ENCODE results near the gene B3GALNT2.
"Not testable (repeated sequence)": the region's sequence is repeated elsewhere in the genome, so short reads cannot be mapped to it uniquely, and the experiment has no call there.

Gene B3GALNT2

GRCh38 chr1:235503403-235504121 lies 690 bp downstream of the B3GALNT2 start:
- DNase-seq (ENCODE audit: low read depth) = no peak

DNA sequence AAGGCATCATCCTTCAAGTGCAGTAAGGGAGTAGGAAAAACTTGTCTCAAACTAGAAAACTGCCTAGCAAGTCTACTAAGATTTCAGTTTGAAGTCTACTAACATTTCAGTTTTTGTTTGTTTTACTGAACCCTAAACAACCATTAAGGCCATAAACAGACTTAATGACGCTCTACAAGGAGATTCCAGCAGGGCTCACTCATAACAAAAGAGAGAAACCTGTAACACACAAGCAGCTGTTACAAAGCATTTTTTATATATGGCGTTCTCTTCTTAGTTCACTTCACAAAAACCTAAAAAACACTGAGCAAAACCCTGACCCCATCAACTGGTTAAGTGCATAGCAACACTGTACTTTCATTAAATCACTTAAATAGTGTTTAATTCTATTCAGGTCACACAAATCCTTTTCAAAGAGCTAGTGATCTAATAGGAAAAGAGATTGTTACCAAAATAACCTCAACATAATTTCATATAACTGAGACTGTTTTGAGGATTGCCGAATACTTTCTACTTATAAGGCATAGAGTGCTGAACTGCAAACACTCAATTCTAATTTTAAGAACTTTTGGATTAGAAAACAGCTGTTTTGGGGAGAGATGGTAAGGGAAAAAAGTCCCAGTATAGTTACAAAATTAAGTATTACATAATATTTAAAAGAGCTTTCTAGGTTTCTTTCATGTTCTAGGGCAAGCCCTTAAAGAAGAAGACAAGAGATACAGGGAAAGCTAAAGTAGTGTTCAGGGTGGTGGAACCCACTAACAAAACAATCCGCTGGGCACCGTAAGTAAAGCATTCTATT lies 1.4 kb downstream of the B3GALNT2 start:
- no peak for DNase-seq (ENCODE audit: low read depth)

GRCh38 chr1:235500971-235501540 lies 3.2 kb downstream of the B3GALNT2 start:
- DNase-seq (ENCODE audit: low read depth) = no peak

DNA sequence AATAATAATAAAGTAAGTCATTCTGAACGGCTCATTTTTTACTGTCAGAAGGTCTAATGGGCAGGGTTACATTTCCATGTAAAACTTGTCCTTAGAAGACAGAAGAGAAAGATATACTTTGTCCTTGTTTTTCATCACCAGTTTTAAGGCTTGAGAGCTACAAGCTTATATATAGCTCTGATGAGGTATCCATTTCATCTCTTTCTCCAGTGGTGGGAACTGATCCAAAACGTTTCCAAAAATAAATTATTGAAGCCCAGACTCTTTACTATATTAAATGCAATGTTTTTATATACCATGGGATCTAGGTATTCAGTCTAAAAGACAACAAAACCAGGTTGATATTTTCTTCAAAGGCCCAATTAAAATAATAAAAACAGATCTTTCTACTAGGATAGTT lies 8.7 kb downstream of the B3GALNT2 start:
- no peak for DNase-seq (ENCODE audit: low read depth)

- no peak for DNase-seq (ENCODE audit: low read depth)
Observed at GRCh38 chr1:235495030-235495429, 9.2 kb downstream of the B3GALNT2 start.

GRCh38 chr1:235494531-235494930 lies 9.7 kb downstream of the B3GALNT2 start:
- DNase-seq (ENCODE audit: low read depth) = no peak

- DNase-seq (ENCODE audit: low read depth) = no peak
Observed at GRCh38 chr1:235491644-235492043, 12.6 kb downstream of the B3GALNT2 start.

- no peak for DNase-seq (ENCODE audit: low read depth)
Observed at GRCh38 chr1:235486321-235486720, 17.9 kb downstream of the B3GALNT2 start.

DNA sequence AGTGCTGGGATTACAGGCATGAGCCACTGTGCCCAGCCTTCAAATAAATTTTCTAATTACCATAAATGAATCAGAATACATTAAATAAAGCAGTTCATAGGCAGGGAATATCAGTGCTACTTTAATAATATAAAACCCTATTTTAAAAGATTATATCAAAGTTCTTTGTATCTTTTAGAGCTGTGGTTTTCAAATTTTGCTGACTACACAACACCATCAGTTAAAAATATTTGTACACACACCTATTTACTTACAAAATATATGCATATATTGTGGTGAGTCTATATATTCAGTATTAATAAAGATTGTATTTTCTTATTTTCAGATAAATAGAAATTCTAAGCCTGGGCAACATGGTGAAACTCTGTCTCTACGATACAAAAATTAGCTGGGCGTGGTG lies 18.7 kb downstream of the B3GALNT2 start:
- no peak for DNase-seq (ENCODE audit: low read depth)

- DNase-seq (ENCODE audit: low read depth) = no peak
Observed at GRCh38 chr1:235483090-235483489, 21.2 kb downstream of the B3GALNT2 start.

DNA sequence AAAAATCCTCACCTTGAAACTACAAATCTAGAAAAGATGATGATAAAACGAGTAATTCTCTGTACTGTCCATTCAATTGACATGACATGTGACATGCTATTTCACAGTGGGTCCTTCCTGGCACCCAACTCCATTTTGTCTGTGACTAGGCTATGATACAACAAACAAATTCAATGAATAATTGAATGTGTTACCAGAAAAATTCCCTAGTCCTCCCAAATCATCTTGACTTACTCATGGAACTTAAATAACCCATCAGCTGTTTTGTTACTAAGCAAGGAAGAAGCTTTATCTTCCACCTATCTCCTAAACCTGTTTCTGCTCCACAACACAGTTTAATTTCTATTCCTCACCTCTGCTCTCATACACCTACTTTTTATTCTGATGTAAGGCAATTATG lies 30.4 kb downstream of the B3GALNT2 start:
- no peak for DNase-seq (ENCODE audit: low read depth)

DNA sequence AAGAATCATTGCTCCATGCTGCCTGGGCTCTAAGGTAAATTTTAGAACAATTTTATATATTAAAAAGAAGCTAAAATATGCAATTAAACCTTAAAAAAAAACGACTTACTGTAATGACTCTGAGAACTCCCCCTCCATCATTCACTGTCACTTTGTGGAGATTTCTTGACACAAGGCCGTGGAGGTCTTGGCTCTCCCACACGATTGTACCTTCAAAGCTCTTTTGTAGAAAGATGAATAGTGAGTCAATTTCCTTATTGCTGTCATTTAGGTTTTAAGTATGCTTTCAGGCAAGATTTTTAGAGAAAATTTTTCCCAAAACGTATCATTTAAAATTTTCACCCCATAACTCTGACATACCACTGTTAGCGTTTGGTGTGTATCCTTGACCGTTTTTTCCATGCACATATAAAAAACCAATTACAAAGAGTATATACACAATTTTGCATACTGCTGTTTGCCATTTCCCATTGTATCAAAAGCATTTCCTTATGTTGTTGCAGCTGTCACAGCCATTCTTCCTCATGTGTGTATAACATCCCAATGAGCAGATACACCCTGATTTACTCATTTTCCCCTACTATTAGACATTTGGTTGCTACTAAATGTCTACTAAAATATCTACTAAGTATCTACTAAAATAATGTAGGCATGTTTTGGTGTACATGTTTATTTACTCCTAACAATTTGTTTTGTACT lies 33.4 kb downstream of the B3GALNT2 start:
- DNase-seq (ENCODE audit: low read depth) = no peak

- DNase-seq (ENCODE audit: low read depth) = not testable (repeated sequence)
Observed at GRCh38 chr1:235469897-235470296, 34.4 kb downstream of the B3GALNT2 start.

DNA sequence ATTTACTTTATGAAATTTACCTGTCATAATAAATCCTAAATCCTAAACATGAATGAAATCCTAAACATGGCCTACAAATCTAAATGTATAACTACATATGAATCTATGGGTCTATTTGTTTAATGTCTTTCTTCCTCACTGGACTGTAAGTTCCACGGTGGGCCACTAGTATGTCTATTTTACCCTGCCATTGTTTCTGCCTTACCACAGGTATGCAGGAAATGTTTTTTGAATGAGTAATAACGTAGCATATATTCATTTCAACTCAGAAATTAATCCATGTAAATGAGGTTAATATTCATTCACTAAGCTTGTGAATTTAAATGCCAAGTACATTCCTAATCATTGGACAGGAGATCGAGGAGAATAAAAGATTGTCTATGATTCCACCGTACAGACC lies 35.3 kb downstream of the B3GALNT2 start:
- no peak for DNase-seq (ENCODE audit: low read depth)

GRCh38 chr1:235468004-235468403 lies 36.2 kb downstream of the B3GALNT2 start:
- DNase-seq (ENCODE audit: low read depth) = no peak

DNA sequence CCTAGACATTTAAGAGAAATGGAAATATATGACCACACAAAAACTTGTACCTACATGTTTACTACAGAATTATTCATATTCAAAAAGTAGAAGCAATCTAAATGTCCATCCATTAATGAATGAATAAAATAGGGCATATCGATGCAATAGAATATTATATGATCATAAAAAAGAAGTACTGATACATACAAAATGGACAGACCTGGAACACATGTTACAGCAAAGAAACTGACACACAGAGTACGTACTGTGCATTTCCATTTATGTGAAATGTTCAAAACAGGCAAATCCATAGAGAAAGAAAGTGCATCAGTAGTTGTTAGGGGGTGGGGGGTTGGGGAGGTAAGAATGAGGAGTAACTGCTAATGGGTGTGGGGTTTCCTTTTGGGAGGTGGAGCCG lies 39.2 kb downstream of the B3GALNT2 start:
- DNase-seq (ENCODE audit: low read depth) = no peak

DNA sequence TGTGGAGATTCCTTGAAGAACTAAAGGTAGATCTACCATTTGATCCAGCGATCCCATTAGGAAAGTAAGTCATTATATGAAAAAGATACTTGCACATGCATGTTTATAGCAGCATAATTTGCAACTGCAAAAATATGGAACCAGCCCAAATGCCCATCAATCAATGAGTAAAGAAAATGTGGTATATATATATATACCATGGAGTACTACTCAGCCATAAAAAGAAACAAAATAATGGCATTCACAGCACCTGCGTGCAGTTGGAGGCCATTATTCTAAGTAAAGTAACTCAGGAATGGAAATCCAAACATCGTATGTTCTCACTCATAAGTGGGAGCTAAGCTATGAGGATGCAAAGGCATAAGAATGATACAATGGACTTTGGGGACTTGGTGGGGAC lies 41.4 kb downstream of the B3GALNT2 start:
- DNase-seq (ENCODE audit: low read depth) = not testable (repeated sequence)

DNA sequence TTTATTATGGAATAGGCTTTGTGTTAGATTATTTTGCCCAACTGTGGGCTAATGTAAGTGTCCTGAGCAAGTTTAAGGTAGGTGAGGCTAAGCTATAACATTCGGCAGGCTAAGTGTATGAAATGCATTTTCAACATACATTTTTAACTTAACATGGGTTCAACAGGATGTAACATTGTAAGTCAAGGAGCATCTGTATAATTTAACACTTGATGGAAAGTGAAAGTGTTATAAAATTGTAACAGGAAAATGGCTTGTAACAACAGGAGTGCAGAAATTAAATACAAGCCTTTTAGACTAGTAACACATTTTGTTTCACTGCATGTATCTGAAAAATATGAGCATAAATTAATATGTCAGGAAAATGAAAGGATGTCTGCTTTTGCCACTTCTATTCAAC lies 42.3 kb downstream of the B3GALNT2 start:
- DNase-seq (ENCODE audit: low read depth) = no peak

DNA sequence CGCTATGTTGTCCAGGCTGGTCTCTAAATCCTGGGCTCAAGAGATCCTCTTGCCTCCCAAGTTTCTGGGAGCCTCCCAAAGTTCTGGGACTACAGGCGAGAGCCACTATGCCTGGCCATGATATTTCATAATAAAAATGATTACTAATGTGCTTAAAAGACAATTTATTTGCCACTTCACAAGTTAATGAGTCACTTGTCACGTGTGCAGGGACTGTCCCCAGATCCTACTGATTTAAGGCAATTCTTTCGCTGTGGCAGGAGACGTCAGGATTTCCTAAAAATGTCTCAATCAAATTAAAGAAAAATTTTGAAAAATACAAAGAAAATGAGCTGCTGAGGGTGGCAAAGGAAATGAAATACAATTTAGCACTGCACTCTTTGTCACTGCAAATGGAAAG lies 43.5 kb downstream of the B3GALNT2 start:
- DNase-seq (ENCODE audit: low read depth) = no peak

GRCh38 chr1:235457856-235458255 lies 46.4 kb downstream of the B3GALNT2 start:
- not testable (repeated sequence) for DNase-seq (ENCODE audit: low read depth)

DNA sequence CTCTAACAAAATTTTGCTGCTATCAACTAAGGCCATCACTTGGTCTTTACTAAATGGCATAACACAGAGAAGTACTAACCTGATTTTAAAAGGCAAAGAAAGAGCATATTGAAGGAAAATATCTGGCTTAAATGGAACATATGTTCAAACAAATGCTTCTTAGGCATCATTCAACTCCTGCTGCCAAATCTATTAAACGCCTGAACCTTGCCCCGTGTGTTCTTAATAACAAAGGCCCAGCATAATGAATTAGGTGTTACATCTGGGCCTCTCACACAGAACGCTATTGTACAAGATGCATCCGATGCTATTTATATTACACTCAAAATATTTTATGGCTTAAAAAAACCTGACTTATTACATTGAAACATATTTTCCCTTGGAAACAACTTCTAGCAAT lies 48.4 kb downstream of the B3GALNT2 start:
- no peak for DNase-seq (ENCODE audit: low read depth)

- DNase-seq (ENCODE audit: low read depth) = no peak
Observed at GRCh38 chr1:235455097-235455496, 49.2 kb downstream of the B3GALNT2 start.

DNA sequence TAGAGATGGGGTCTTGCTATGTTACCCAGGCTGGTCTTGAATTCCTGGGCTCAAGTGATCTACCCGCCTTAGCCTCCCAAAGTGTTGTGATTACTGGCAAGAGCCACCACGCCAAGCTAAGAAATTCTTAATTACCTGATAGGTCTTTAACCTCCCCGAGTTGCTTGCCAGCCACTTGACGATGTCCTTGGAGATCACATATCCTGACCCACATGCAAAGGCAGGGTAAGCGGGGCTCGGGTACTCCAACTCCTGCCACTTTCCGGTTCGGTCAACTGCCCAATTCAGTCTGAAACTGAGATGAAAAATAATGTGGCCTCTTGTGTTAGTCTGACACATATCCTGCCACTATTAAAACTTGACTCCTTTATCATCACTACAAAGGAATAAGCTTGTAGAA lies 50.2 kb downstream of the B3GALNT2 start:
- DNase-seq (ENCODE audit: low read depth) = no peak
